ENCODE data around the gene CDHR2.

- TF ChIP-seq POLR2A (IDR thresholded peaks at IDR 0.05) (no peak), CTCF (IDR thresholded peaks at IDR 0.05) (no peak)
Measured at GRCh38 chr5:176596069-176596644, 47.0 kb downstream of the CDHR2 start.
